CD14-positive monocyte (primary cell): ENCODE measurements around the gene PIK3R3. TPM values are rescaled to one million over a fixed set of nuclear protein-coding genes. Genes with fewer than 3 reads are reported as not detected.
A peak's percentile ranks its signal among the peaks of the same experiment; 100 is the strongest.
"Not testable (repeated sequence)": the region's sequence is repeated elsewhere in the genome, so short reads cannot be mapped to it uniquely, and the experiment has no call there.

Experiments
- DNase-seq, 3 donors: peaks; one replicate each; pipeline ENCODE4 v3.0.0-alpha.2; 2011 to 2022
- H2AFZ ChIP-seq: 2 replicates; pipeline ENCODE4 v1.6.0; 2012; ENCODE audit warnings: mild to moderate bottlenecking, low read depth, low read length, inconsistent platforms; ENCODE audit not compliant: insufficient read depth, poor library complexity, severe bottlenecking
- H3K27ac ChIP-seq, 2 donors: 1 replicate in 1 of 2; 2 replicates in 1 of 2; pipeline ENCODE4 v1.5.1; 2012 to 2013; ENCODE audit warnings: low read length in 2 of 2, control low read depth in 1 of 2, inconsistent platforms in 1 of 2, low read depth in 1 of 2, mild to moderate bottlenecking in 1 of 2
- H3K27me3 ChIP-seq, 2 donors: one replicate each; pipeline versions ENCODE4 v1.6.0 to v1.6.1; 2011 to 2013; ENCODE audit warnings: low read length in 2 of 2; ENCODE audit not compliant: control insufficient read depth in 2 of 2, insufficient read depth in 2 of 2
- H3K36me3 ChIP-seq, 2 donors: replicated peaks in 1 of 2; 1 replicate in 1 of 2; 2 replicates in 1 of 2; pipeline versions ENCODE4 v1.5.1 to v1.6.1; 2012 to 2013; ENCODE audit warnings: low read length in 2 of 2, control low read depth in 1 of 2, inconsistent platforms in 1 of 2, mild to moderate bottlenecking in 1 of 2; ENCODE audit not compliant: insufficient read depth in 2 of 2, control insufficient read depth in 1 of 2
- H3K4me1 ChIP-seq, 2 donors: 1 replicate in 1 of 2; 2 replicates in 1 of 2; pipeline versions ENCODE4 v1.5.1 to v1.6.1; 2012 to 2013; ENCODE audit warnings: low read length in 2 of 2, control low read depth in 1 of 2, inconsistent platforms in 1 of 2, mild to moderate bottlenecking in 1 of 2, moderate library complexity in 1 of 2; ENCODE audit not compliant: insufficient read depth in 2 of 2, control insufficient read depth in 1 of 2
- H3K4me2 ChIP-seq: replicated peaks from 2 replicates; pipeline ENCODE3; 2012; ENCODE audit warnings: low read length, moderate library complexity, mild to moderate bottlenecking; ENCODE audit not compliant: poor library complexity, severe bottlenecking; ENCODE audit errors: extremely low read depth
- H3K4me3 ChIP-seq, 3 experiments: fragments of 200-600 bp in 1 of 3; sonication (generic) in 1 of 3; replicated peaks in 1 of 3; 1 replicate in 2 of 3; 2 replicates in 1 of 3; pipeline ENCODE4 v1.5.1; 2011 to 2013; ENCODE audit warnings: low read length in 3 of 3, mild to moderate bottlenecking in 3 of 3, control low read depth in 2 of 3, low read depth in 2 of 3, inconsistent platforms in 1 of 3, moderate library complexity in 1 of 3
- H3K79me2 ChIP-seq: 2 replicates; pipeline ENCODE4 v1.6.0; 2012; ENCODE audit warnings: mild to moderate bottlenecking, control low read depth, inconsistent platforms, low read length, moderate library complexity; ENCODE audit not compliant: insufficient read depth
- H3K9ac ChIP-seq: 2 replicates; pipeline ENCODE4 v1.6.0; 2017; ENCODE audit warnings: low read length, mild to moderate bottlenecking; ENCODE audit not compliant: insufficient read depth, poor library complexity, severe bottlenecking
- H3K9me3 ChIP-seq, 2 donors: replicated peaks in 1 of 2; 1 replicate in 1 of 2; 2 replicates in 1 of 2; pipeline versions ENCODE4 v1.5.1 to v1.6.1; 2012 to 2013; ENCODE audit warnings: low read length in 2 of 2, control low read depth in 1 of 2; ENCODE audit not compliant: control insufficient read depth in 1 of 2, insufficient read depth in 1 of 2
- H4K20me1 ChIP-seq: 2 replicates; pipeline ENCODE4 v1.6.0; 2012; ENCODE audit warnings: mild to moderate bottlenecking, low read length, control low read depth, moderate library complexity; ENCODE audit not compliant: insufficient read depth
- H3K27ac Mint-ChIP-seq, 7 donors: one replicate each; pipeline ENCODE4 v1.8.0; 2020; ENCODE audit warnings: mild to moderate bottlenecking in 7 of 7, mixed read lengths in 7 of 7, moderate library complexity in 6 of 7, inconsistent platforms in 2 of 7
- H3K27me3 Mint-ChIP-seq, 3 donors: one replicate each; pipeline ENCODE4 v1.8.0; 2021 to 2022; ENCODE audit warnings: low read depth in 3 of 3, mild to moderate bottlenecking in 3 of 3, mixed read lengths in 3 of 3, moderate library complexity in 3 of 3, inconsistent platforms in 1 of 3
- H3K36me3 Mint-ChIP-seq, 2 donors: one replicate each; pipeline ENCODE4 v1.8.0; 2020; ENCODE audit warnings: mixed read lengths in 2 of 2, inconsistent platforms in 1 of 2, mild to moderate bottlenecking in 1 of 2
- H3K4me1 Mint-ChIP-seq: one replicate; pipeline ENCODE4 v1.8.0; 2020; ENCODE audit warnings: mild to moderate bottlenecking, mixed read lengths
- H3K4me3 Mint-ChIP-seq, 2 donors: one replicate each; pipeline ENCODE4 v1.8.0; 2020; ENCODE audit warnings: mild to moderate bottlenecking in 2 of 2, mixed read lengths in 2 of 2, moderate library complexity in 1 of 2
- H3K9me3 Mint-ChIP-seq, 7 donors: one replicate each; pipeline ENCODE4 v1.8.0; 2020 to 2022; ENCODE audit warnings: mixed read lengths in 7 of 7, mild to moderate bottlenecking in 6 of 7, moderate library complexity in 6 of 7, inconsistent platforms in 2 of 7
- WGBS: methylation state at CpG from one replicate; pipeline ENCODE4 v1.1.5; 2013; ENCODE audit warnings: missing lambda C conversion rate; ENCODE audit not compliant: insufficient coverage; 5-methylcytosine and 5-hydroxymethylcytosine counted together
- intact Hi-C, 2 donors: fragments of 100-400 bp; cut with micrococcal nuclease; formaldehyde crosslinking; loops; one replicate each; pipeline versions ENCODE4 v1.15.0 to v1.15.1; 2023
- polyA plus RNA-seq, 3 donors: library from polyadenylated mRNA; depleted of rRNA in 1 of 3; unstranded in 2 of 3; stranded (reverse) in 1 of 3; fragments of 300-500 nt in 2 of 3; fragments of >200 nt in 1 of 3; fragmentation: Illumina TruSeq in 2 of 3; gene quantifications; 1 replicate in 2 of 3; 2 replicates in 1 of 3; pipeline ENCODE4 v1.2.3, GENCODE V29; 2012 to 2021
- TF ChIP-seq, protein P1 (sequence below): fragments of 200-600 bp; IDR thresholded peaks from one replicate; pipeline ENCODE4 v1.8.0; 2022; ENCODE audit warnings: antibody characterized with exemption, mild to moderate bottlenecking

PIK3R3 gene
- polyA plus RNA-seq, 3 donors = 0.09 to 0.28 (median 0.17) TPM

DNA sequence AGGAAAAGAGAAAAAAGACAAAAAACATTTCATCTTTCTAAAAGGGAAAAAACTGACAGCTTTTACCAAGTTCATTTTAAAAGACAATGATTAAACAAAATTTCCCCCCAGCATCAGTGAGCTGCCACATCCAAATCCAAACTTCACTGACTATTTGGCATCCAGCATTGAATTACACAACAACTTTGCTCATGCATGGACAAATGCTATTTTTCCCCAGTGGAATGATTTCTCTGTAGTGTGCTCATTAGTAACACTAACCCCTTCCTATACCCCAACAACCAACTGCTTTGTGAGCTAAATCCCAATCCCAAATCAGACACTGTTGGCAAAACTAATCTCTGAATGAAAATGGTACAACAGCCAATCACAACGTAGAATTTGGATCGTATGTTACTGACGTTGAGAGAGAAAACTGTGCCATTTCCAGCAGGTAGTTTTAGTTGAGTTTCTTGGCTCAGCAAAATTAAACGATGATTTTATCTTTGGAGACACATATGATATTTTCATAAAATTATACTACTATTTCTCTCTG is 37.9 kb downstream of the PIK3R3 start:
- H3K27me3 ChIP-seq = no peaks in the 10 kb centered on the region
- H3K4me2 ChIP-seq = no peak overlapping the region
- no peaks in the 10 kb centered on the region for H3K4me1 ChIP-seq
- no peaks in the 10 kb centered on the region for H3K79me2 ChIP-seq
- peaks cover 0 to 4% (median 1%) of the 10 kb centered on the region in 3 donors for H3K27me3 Mint-ChIP-seq
- H3K4me3 ChIP-seq = no peak overlapping the region
- H3K27ac ChIP-seq = no peak overlapping the region
- intact Hi-C loops = no loop called here
- H4K20me1 ChIP-seq = no peaks in the 10 kb centered on the region
- no peak overlapping the region for H3K4me3 Mint-ChIP-seq
- H3K36me3 ChIP-seq = no peaks in the 10 kb centered on the region
- TF ChIP-seq, protein P1, sequence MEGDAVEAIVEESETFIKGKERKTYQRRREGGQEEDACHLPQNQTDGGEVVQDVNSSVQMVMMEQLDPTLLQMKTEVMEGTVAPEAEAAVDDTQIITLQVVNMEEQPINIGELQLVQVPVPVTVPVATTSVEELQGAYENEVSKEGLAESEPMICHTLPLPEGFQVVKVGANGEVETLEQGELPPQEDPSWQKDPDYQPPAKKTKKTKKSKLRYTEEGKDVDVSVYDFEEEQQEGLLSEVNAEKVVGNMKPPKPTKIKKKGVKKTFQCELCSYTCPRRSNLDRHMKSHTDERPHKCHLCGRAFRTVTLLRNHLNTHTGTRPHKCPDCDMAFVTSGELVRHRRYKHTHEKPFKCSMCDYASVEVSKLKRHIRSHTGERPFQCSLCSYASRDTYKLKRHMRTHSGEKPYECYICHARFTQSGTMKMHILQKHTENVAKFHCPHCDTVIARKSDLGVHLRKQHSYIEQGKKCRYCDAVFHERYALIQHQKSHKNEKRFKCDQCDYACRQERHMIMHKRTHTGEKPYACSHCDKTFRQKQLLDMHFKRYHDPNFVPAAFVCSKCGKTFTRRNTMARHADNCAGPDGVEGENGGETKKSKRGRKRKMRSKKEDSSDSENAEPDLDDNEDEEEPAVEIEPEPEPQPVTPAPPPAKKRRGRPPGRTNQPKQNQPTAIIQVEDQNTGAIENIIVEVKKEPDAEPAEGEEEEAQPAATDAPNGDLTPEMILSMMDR = no peak
- WGBS = no CpG with 5 or more reads among the region's 4 CpGs
- no peak for DNase-seq
- no peak overlapping the region for H2AFZ ChIP-seq
- no peak overlapping the region for H3K9ac ChIP-seq
- peaks cover 2% of the 10 kb centered on the region for H3K4me1 Mint-ChIP-seq
- H3K27ac Mint-ChIP-seq = no peak overlapping the region
- no peaks in the 10 kb centered on the region for H3K9me3 ChIP-seq
- peaks cover 0 to 10% (median 9%) of the 10 kb centered on the region in 7 donors for H3K9me3 Mint-ChIP-seq
- peaks cover 0 to 2% of the 10 kb centered on the region in 2 donors for H3K36me3 Mint-ChIP-seq

DNA sequence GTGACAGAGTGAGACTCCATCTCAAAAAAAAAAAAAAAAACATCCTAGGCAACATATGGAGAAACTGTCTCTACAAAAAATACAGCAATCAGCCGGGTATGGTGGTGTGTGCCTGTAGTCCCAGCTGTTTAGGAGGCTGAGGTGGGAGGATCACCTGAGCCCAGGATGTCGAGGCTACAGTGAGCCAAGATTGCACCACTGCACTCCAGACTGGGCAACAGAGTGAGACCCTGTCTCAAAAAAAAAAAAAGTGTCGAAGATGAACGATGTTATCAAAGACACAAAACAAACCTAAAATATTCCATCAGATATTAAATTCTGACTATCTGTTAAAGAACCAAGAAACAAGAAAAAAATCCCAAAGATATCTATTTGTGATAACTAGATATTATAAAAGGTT is 38.6 kb downstream of the PIK3R3 start:
- H3K27ac ChIP-seq, H3K4me3 Mint-ChIP-seq, H3K9ac ChIP-seq, H3K36me3 Mint-ChIP-seq, DNase-seq, H2AFZ ChIP-seq, H3K4me1 Mint-ChIP-seq, H3K36me3 ChIP-seq, H3K4me2 ChIP-seq, H3K9me3 ChIP-seq, H3K4me1 ChIP-seq, H4K20me1 ChIP-seq, H3K4me3 ChIP-seq, H3K27me3 Mint-ChIP-seq, H3K9me3 Mint-ChIP-seq, H3K79me2 ChIP-seq, intact Hi-C loops, H3K27me3 ChIP-seq: not testable (repeated sequence)
- H3K27ac Mint-ChIP-seq = peak overlapping the region in 1 of 7 donors; percentile 8
- WGBS = 100% methylated on average over 1 of the region's 4 CpGs
